SU-DHL-6 (cell line): ENCODE measurements around the gene TBC1D9B.

Experiments used
- CTCF ChIP-seq: fragments of 200-600 bp; sonication (generic); IDR thresholded peaks from one replicate; pipeline ENCODE4 v1.5.1; 2017; ENCODE audit warnings: antibody characterized with exemption, mild to moderate bottlenecking, low read length, moderate library complexity; ENCODE audit not compliant: insufficient read depth, poor library complexity, severe bottlenecking
- EZH2phosphoT487 ChIP-seq: fragments of 200-600 bp; sonication (generic), shearing (Covaris generic); conservative IDR thresholded peaks from 2 replicates; pipeline ENCODE4 v1.6.1; 2018; ENCODE audit warnings: mild to moderate bottlenecking, antibody characterized with exemption, low read length, moderate library complexity, mixed read lengths

- TF ChIP-seq CTCF (no peak), EZH2phosphoT487 (no peak)
These were observed 14.4 kb downstream of the TBC1D9B start for GRCh38 chr5:179893076-179893957.
